Measurements from ENCODE around the gene CYSRT1. TPM values are rescaled to one million over a fixed set of nuclear protein-coding genes. Genes with fewer than 3 reads are reported as not detected.
A peak's percentile ranks its signal among the peaks of the same experiment; 100 is the strongest.

Gene CYSRT1
- total RNA-seq, 1 donor from 2014 or later = 3.9 TPM

DNA sequence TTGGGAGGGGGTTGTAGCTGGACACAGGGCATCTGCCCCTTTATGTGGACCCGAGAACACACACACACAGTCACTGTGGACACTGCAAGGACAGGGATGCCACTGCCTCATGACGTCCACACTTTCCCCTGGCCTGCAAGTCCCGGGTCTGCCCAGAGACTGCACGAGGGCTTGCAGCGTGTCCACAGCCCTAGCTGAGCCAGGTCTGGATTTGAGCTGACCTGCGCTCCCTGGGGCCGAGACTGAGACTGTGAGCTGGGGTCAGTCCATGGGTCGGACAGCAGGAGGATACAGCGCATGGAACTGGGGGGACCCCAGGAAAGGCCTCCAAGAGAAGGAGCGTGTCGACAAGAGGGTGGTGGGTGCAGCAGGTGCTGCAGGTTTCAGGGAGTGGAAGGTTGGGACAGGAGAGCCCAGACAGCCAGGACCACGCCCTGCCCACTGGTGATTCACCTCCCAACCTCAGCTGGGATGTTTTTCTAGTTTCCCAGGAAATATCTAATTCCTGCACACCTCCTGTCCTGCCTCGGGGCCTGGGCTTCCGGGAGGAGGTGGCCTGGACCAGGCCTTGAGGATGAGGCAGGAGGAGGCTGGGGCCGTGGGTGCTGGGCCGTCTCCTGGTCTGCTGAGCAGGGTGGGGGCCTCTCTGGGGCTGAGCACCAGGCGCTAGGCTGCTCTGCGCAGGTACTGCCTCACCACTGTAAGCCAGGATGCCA is 1.5 kb downstream of the CYSRT1 start:
- TF ChIP-seq, protein P1, sequence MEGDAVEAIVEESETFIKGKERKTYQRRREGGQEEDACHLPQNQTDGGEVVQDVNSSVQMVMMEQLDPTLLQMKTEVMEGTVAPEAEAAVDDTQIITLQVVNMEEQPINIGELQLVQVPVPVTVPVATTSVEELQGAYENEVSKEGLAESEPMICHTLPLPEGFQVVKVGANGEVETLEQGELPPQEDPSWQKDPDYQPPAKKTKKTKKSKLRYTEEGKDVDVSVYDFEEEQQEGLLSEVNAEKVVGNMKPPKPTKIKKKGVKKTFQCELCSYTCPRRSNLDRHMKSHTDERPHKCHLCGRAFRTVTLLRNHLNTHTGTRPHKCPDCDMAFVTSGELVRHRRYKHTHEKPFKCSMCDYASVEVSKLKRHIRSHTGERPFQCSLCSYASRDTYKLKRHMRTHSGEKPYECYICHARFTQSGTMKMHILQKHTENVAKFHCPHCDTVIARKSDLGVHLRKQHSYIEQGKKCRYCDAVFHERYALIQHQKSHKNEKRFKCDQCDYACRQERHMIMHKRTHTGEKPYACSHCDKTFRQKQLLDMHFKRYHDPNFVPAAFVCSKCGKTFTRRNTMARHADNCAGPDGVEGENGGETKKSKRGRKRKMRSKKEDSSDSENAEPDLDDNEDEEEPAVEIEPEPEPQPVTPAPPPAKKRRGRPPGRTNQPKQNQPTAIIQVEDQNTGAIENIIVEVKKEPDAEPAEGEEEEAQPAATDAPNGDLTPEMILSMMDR (IDR thresholded peaks at IDR 0.05; ENCODE audit: insufficient read depth, low read length, severe bottlenecking) = no peak
- no peak for FAIRE-seq

DNA sequence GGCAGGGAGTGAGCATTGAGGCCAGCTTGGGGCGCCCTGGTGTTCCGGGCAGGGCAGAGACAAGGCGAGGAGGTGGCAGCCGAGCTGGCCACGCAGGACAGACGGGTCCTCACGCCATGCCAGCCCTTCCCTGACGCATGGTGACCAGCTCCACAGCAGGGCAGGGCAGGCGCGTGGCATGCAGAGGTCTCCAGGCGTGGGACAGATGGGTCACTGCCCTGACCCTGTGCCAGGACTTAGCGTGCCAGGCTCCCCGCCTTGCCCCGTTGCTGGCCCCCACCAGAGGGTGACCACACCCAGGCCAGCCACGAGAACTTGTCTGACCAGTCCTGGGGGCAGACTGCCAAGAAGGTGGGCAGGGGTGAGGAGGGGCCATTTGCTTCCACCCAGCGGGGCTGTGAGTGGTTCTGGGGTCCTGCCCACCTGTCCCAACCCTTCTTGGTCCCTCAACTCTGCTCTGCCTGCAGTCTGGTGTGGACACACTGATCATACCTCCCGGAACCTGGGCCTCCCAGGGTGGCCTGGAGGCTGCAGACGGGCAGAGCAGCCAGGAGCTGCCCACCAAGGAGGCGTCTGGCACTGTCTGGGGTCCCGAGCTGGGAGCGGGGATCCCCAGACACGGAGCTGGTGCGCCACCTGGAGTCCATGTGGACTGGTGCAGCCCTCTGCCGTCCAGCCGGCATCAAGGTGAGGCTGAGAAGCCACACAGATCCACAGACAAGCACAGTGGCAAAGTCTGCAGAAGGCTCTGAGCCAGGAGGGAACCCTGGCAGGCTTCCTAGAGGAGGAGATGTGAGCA is 2.3 kb downstream of the CYSRT1 start, which contains the start of gene RNF224:
Gene RNF224, plus strand, starts transcription at position 449 of the 799 bp plus-strand sequence. CDS start 834 bp downstream, outside the sequence.
- TF ChIP-seq, protein P1 (IDR thresholded peaks at IDR 0.05; ENCODE audit: insufficient read depth, low read length, severe bottlenecking) = peak; percentile 95
- peak; percentile 55 for DNase-seq (ENCODE audit: low read depth)

More for the DNA sequence above, 1.5 kb downstream of the CYSRT1 start:
- DNase-seq (ENCODE audit: low read depth) = peak; percentile 76
- no peak overlapping the region for H3K4me3 ChIP-seq (ENCODE audit: low read depth, low read length)
- H3K27me3 ChIP-seq (ENCODE audit: control insufficient read depth, insufficient read depth, low read length) = no peaks in the 10 kb centered on the region
- no peaks in the 10 kb centered on the region for H3K36me3 ChIP-seq (ENCODE audit: control insufficient read depth, insufficient read depth, low read length)

DNA sequence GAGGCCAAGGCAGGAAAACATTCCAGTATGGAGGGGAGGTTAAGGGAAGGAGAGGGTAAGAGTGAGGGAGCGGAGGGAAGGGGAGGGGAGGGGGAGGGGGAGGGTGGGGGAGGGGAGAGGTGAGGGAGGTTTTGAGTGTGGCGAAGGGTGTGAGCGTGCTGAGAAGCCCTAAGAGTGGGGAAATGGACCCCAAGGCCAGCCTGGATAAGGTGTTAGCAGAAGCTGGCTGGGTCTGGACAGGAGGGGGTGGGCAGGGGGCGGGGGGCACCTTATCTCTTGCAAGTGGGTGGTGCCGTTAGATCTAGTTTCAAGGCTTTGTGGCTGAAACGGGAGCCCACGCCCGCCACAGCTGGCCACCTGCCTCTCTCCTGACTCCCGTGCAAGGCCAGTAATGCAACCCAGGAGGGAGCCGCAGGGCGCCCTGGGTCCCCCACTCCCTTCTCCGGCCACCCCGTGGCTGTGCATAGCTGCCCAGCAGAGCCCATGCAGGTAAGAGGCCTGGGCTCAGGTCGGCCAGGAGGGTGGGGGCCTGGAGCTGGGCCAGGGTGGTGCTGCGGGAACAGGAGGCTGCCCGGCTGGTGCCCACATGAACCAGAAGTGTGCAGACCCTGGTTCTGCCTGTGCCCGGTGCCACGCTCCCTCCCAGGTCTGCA is 3.0 kb downstream of the CYSRT1 start:
- FAIRE-seq = no peak
- Histone ChIP-seq H3K36me3 (ENCODE audit: control insufficient read depth, insufficient read depth, low read length) (no peaks in the 10 kb centered on the region), H3K27me3 (ENCODE audit: control insufficient read depth, insufficient read depth, low read length) (no peaks in the 10 kb centered on the region), H3K4me3 (ENCODE audit: low read depth, low read length) (no peak overlapping the region)
- DNase-seq (ENCODE audit: low read depth) = no peak
- TF ChIP-seq, protein P1 (IDR thresholded peaks at IDR 0.05; ENCODE audit: insufficient read depth, low read length, severe bottlenecking) = no peak

More for the DNA sequence above, 2.3 kb downstream of the CYSRT1 start, which contains the start of gene RNF224:
- no peaks in the 10 kb centered on the region for H3K36me3 ChIP-seq (ENCODE audit: control insufficient read depth, insufficient read depth, low read length)
- H3K4me3 ChIP-seq (ENCODE audit: low read depth, low read length) = no peak within 1 kb of the TSS
- FAIRE-seq = no peak
- no peaks in the 10 kb centered on the region for H3K27me3 ChIP-seq (ENCODE audit: control insufficient read depth, insufficient read depth, low read length)

DNA sequence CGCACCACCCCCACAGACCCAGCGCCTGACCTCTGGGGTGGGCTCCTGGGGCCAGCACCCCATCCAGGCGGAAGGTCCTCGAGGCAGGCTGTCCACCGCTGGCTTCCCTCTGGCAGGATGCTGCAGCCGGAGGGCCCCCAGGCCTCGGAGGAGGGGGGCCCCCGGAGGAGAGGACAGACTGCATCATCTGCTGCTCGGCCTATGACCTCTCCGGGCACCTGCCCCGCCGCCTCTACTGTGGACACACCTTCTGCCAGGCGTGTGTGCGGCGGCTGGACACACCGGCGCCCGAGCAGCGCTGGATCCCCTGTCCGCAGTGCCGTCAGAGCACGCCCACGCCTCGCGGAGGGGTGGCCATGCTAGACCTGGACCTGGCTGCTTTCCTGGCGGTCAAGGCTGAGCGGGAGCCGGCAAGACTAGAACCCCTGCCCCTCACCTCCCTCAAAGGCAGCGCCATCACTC is 3.6 kb downstream of the CYSRT1 start:
- H3K36me3 ChIP-seq (ENCODE audit: control insufficient read depth, insufficient read depth, low read length) = no peaks in the 10 kb centered on the region
- H3K4me3 ChIP-seq (ENCODE audit: low read depth, low read length) = no peak overlapping the region
- H3K27me3 ChIP-seq (ENCODE audit: control insufficient read depth, insufficient read depth, low read length) = no peaks in the 10 kb centered on the region
- FAIRE-seq (no peak), DNase-seq (ENCODE audit: low read depth) (no peak)
- TF ChIP-seq, protein P1 (IDR thresholded peaks at IDR 0.05; ENCODE audit: insufficient read depth, low read length, severe bottlenecking) = no peak

GRCh38 chr9:137228968-137229896 is 4.3 kb downstream of the CYSRT1 start:
- FAIRE-seq = no peak
- TF ChIP-seq, protein P1 (IDR thresholded peaks at IDR 0.05; ENCODE audit: insufficient read depth, low read length, severe bottlenecking) = no peak
- H3K36me3 ChIP-seq (ENCODE audit: control insufficient read depth, insufficient read depth, low read length) = no peaks in the 10 kb centered on the region

More at GRCh38 chr9:137228968-137229896, 4.3 kb downstream of the CYSRT1 start:
- Histone ChIP-seq H3K4me3 (ENCODE audit: low read depth, low read length) (no peak overlapping the region), H3K27me3 (ENCODE audit: control insufficient read depth, insufficient read depth, low read length) (peaks cover 2% of the 10 kb centered on the region)
- DNase-seq (ENCODE audit: low read depth) = no peak
